Astrocyte (in vitro differentiated cells and primary cell): Measurements from ENCODE around the gene PAGE2. TPM values are rescaled to one million over a fixed set of nuclear protein-coding genes. Genes with fewer than 3 reads are reported as not detected.

ENCODE experiments used
- DNase-seq: peaks from one replicate; pipeline ENCODE4 v3.0.0-alpha.2; 2010; ENCODE audit warnings: low read depth
- FAIRE-seq: peaks from 2 replicates; lab custom pipeline; 2011; peaks lifted over from hg19 to GRCh38; lab: Jason Lieb, UNC
- H2AFZ ChIP-seq: 2 replicates; pipeline ENCODE4 v1.6.0; 2012; ENCODE audit warnings: low read depth, low read length, inconsistent platforms
- H3K27ac ChIP-seq: 2 replicates; pipeline ENCODE4 v1.5.1; 2011; ENCODE audit warnings: low read depth, low read length, inconsistent platforms
- H3K27me3 ChIP-seq: 2 replicates; pipeline ENCODE4 v1.6.0; 2011; ENCODE audit warnings: low read length, inconsistent platforms; ENCODE audit not compliant: insufficient read depth
- H3K36me3 ChIP-seq: 2 replicates; pipeline ENCODE4 v1.5.1; 2011; ENCODE audit warnings: low read length, inconsistent platforms; ENCODE audit not compliant: insufficient read depth
- H3K4me1 ChIP-seq: 2 replicates; pipeline ENCODE4 v1.5.1; 2011; ENCODE audit warnings: low read length, inconsistent platforms; ENCODE audit not compliant: insufficient read depth
- H3K4me2 ChIP-seq: 2 replicates; pipeline ENCODE4 v1.6.0; 2012; ENCODE audit warnings: low read length, inconsistent platforms
- H3K4me3 ChIP-seq: 2 replicates; pipeline ENCODE4 v1.5.1; 2011; ENCODE audit warnings: low read depth, mild to moderate bottlenecking, low read length, inconsistent platforms; ENCODE audit not compliant: insufficient read depth
- H3K79me2 ChIP-seq: 2 replicates; pipeline ENCODE4 v1.6.0; 2012; ENCODE audit warnings: mild to moderate bottlenecking, low read length, inconsistent platforms; ENCODE audit not compliant: insufficient read depth
- H3K9ac ChIP-seq: 2 replicates; pipeline ENCODE4 v1.6.0; 2012; ENCODE audit warnings: mild to moderate bottlenecking, low read length, inconsistent platforms
- H3K9me3 ChIP-seq: 2 replicates; pipeline ENCODE4 v1.5.1; 2012; ENCODE audit warnings: low read depth, mild to moderate bottlenecking, low read length, inconsistent platforms; ENCODE audit not compliant: insufficient read depth
- H4K20me1 ChIP-seq: 2 replicates; pipeline ENCODE4 v1.6.0; 2012; ENCODE audit warnings: low read length, inconsistent platforms; ENCODE audit not compliant: insufficient read depth
- H3K27ac Mint-ChIP-seq: one replicate; pipeline ENCODE4 v1.8.0; 2021; ENCODE audit warnings: mild to moderate bottlenecking, mixed read lengths; ENCODE audit not compliant: unreplicated experiment
- H3K27me3 Mint-ChIP-seq: one replicate; pipeline ENCODE4 v1.8.0; 2021; ENCODE audit warnings: low read depth, mixed read lengths; ENCODE audit not compliant: unreplicated experiment
- H3K36me3 Mint-ChIP-seq: one replicate; pipeline ENCODE4 v1.8.0; 2021; ENCODE audit warnings: low read depth, mixed read lengths; ENCODE audit not compliant: unreplicated experiment
- H3K4me1 Mint-ChIP-seq: one replicate; pipeline ENCODE4 v1.8.0; 2021; ENCODE audit warnings: low read depth, mixed read lengths; ENCODE audit not compliant: unreplicated experiment
- H3K4me3 Mint-ChIP-seq: one replicate; pipeline ENCODE4 v1.8.0; 2021; ENCODE audit warnings: mild to moderate bottlenecking, moderate library complexity, mixed read lengths; ENCODE audit not compliant: unreplicated experiment
- H3K9me3 Mint-ChIP-seq: one replicate; pipeline ENCODE4 v1.8.0; 2021; ENCODE audit warnings: mild to moderate bottlenecking, mixed read lengths; ENCODE audit not compliant: unreplicated experiment
- EZH2 ChIP-seq: IDR thresholded peaks from 2 replicates; pipeline ENCODE4 v1.6.1; 2012; ENCODE audit warnings: mild to moderate bottlenecking, low read length, inconsistent platforms; ENCODE audit not compliant: insufficient read depth
- total RNA-seq: library from RNA; stranded (reverse); gene quantifications from 2 replicates; pipeline ENCODE4 v1.2.1, GENCODE V29; 2021
- TF ChIP-seq, protein P1 (sequence below): IDR thresholded peaks from 2 replicates; pipeline ENCODE4 v1.5.1; 2011; ENCODE audit warnings: low read depth, mild to moderate bottlenecking, inconsistent platforms, low read length, moderate library complexity; ENCODE audit not compliant: insufficient read depth

The PAGE2 gene
- total RNA-seq, 1 donor from 2014 or later = not detected

GRCh38 chrX:55072286-55072685 is 16.5 kb upstream of the PAGE2 start:
- FAIRE-seq (no peak), DNase-seq (no peak)
- Histone ChIP-seq H4K20me1 (no peaks in the 10 kb centered on the region), H3K4me3 (no peak overlapping the region), H3K9ac (no peak overlapping the region), H3K79me2 (no peaks in the 10 kb centered on the region), H3K4me2 (no peak overlapping the region), H3K4me1 (no peaks in the 10 kb centered on the region), H3K36me3 (no peaks in the 10 kb centered on the region), H3K27me3 (no peaks in the 10 kb centered on the region), H3K27ac (no peak overlapping the region), H2AFZ (no peak overlapping the region), H3K9me3 (no peaks in the 10 kb centered on the region)
- no peaks in the 10 kb centered on the region for H3K36me3 Mint-ChIP-seq
- TF ChIP-seq, protein P1, sequence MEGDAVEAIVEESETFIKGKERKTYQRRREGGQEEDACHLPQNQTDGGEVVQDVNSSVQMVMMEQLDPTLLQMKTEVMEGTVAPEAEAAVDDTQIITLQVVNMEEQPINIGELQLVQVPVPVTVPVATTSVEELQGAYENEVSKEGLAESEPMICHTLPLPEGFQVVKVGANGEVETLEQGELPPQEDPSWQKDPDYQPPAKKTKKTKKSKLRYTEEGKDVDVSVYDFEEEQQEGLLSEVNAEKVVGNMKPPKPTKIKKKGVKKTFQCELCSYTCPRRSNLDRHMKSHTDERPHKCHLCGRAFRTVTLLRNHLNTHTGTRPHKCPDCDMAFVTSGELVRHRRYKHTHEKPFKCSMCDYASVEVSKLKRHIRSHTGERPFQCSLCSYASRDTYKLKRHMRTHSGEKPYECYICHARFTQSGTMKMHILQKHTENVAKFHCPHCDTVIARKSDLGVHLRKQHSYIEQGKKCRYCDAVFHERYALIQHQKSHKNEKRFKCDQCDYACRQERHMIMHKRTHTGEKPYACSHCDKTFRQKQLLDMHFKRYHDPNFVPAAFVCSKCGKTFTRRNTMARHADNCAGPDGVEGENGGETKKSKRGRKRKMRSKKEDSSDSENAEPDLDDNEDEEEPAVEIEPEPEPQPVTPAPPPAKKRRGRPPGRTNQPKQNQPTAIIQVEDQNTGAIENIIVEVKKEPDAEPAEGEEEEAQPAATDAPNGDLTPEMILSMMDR = no peak
- no peak for TF ChIP-seq EZH2
- H3K4me1 Mint-ChIP-seq = no peaks in the 10 kb centered on the region
- H3K27ac Mint-ChIP-seq = no peak overlapping the region
- no peak overlapping the region for H3K4me3 Mint-ChIP-seq
- H3K27me3 Mint-ChIP-seq = peaks cover 6% of the 10 kb centered on the region
- no peaks in the 10 kb centered on the region for H3K9me3 Mint-ChIP-seq

DNA sequence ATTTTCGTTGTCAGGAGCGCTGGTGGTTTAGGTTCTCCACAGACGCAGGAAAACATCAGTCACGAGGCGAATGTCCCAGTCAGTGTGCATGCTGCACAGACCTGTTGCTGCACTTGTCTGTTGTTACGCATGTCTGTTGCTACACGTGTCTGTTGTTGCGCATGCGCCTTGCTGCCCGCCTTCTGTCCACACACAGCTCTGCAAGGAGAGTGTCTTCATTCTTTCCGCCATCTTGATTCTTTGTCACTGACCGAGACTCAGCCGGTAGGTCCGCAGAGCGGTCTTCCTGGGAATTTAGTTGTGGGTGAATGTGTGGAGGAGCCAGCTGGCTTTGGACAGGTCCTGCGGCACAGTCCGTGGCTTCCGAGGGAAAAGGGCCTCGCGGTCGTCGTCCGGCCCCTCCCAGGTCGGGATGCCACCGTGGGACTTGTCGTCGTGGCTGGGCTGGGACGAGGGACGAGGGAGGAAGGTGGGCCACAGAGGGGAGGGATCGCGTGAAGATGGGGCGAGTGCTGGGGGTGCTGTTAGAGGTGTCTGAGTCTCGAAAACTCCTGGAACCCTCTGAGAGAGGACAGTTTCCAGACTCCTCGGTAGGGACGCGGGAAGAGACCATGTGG is 13.9 kb upstream of the PAGE2 start, which contains the start of gene PAGE2B:
TSS of gene PAGE2B (plus strand) at position 180 of the 617 bp plus-strand sequence. CDS start 1,012 bp downstream, outside the sequence.
- Mint-ChIP-seq H3K9me3 (no peaks in the 10 kb centered on the region), H3K27me3 (no peaks in the 10 kb centered on the region), H3K4me3 (no peak within 1 kb of the TSS), H3K36me3 (no peaks in the 10 kb centered on the region), H3K27ac (no peak within 1 kb of the TSS), H3K4me1 (no peaks in the 10 kb centered on the region)
- Histone ChIP-seq H3K79me2 (no peaks in the 10 kb centered on the region), H3K36me3 (no peaks in the 10 kb centered on the region), H3K4me1 (no peaks in the 10 kb centered on the region), H3K9ac (no peak within 1 kb of the TSS), H3K27ac (no peak within 1 kb of the TSS), H2AFZ (no peak within 1 kb of the TSS), H3K27me3 (no peaks in the 10 kb centered on the region), H3K4me3 (no peak within 1 kb of the TSS), H3K4me2 (no peak within 1 kb of the TSS), H3K9me3 (no peaks in the 10 kb centered on the region), H4K20me1 (no peaks in the 10 kb centered on the region)
- DNase-seq = no peak
- no peak for FAIRE-seq
- TF ChIP-seq, protein P1 = no peak
- no peak for TF ChIP-seq EZH2

DNA sequence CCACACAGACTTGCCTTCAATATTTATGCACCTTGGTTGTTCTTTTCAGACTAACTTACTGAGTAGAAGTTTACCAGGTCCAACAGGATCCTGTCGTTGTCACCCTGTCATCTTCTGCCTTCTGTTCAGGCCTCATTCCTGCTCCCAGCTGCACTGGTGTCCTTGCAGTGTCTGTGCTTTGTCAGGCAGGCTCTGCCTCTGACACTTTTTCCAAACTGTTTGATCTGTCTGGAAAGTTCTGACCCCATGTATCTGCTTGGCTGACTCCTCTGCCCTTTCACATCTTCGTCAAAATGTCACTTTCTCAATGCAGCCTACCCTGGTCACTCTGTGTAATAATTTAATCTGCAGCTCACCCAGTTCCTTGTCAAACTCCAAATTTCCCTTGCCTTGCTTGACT is 9.9 kb downstream of the PAGE2 start:
- H2AFZ ChIP-seq = no peak overlapping the region
- H3K27me3 ChIP-seq = no peaks in the 10 kb centered on the region
- H3K4me1 ChIP-seq = no peaks in the 10 kb centered on the region
- DNase-seq (no peak), FAIRE-seq (peak; percentile 59)
- no peak overlapping the region for H3K27ac ChIP-seq
- no peaks in the 10 kb centered on the region for H3K79me2 ChIP-seq
- Mint-ChIP-seq H3K4me1 (no peaks in the 10 kb centered on the region), H3K27me3 (peaks cover 3% of the 10 kb centered on the region), H3K36me3 (no peaks in the 10 kb centered on the region), H3K27ac (no peak overlapping the region), H3K9me3 (no peaks in the 10 kb centered on the region), H3K4me3 (no peak overlapping the region)
- no peak overlapping the region for H3K4me2 ChIP-seq
- no peaks in the 10 kb centered on the region for H4K20me1 ChIP-seq
- no peaks in the 10 kb centered on the region for H3K36me3 ChIP-seq
- H3K4me3 ChIP-seq = no peak overlapping the region
- H3K9me3 ChIP-seq = no peaks in the 10 kb centered on the region
- H3K9ac ChIP-seq = no peak overlapping the region
- no peak for TF ChIP-seq EZH2
- TF ChIP-seq, protein P1 = no peak
